GM19099 (cell line): ENCODE results near the gene ZFP28.

Experiments used
- POLR2A ChIP-seq: IDR thresholded peaks from 3 replicates; pipeline ENCODE4 v1.6.1; 2011; ENCODE audit warnings: low read depth; ENCODE audit not compliant: insufficient read length; ENCODE audit errors: extremely low read depth

The ZFP28 gene

DNA sequence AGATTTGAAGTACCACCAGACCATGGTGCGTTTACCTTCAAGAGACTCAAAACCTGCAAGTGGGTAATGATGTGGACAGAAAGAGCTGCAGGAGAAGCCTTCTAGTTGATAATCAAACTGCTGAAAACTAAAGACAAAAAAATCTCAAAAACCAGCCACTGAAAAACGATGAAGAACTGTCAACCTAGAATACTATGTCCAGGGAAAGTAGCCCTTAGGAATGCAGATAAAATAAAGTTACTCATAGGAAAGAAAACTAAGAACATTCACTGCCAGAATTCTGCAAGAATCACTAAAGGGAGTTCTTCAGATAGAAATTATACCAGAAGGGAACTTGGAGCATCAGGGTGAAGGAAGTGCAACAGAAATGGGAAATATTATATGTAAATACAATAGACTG lies 33.8 kb downstream of the ZFP28 start:
- TF ChIP-seq POLR2A, result no peak

DNA sequence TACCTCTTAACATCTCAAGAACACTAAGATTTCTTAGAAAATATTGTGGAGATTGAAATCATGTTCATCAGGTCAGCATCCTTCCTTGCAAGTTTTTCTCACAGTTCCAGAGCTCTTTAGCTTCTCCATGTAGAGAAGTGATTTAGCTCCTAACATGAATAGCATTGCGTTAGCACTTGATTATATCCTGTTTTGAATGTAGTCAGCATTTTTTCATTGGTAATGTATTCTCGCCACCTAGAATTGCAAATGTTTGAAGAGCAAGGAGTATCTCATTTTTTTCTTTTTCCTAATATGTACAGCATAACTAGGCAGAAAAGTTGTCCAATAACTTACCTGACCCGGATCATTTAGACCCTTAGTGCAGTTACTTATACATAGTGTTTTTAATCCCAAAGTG lies 35.2 kb downstream of the ZFP28 start:
- TF ChIP-seq POLR2A, result no peak

DNA sequence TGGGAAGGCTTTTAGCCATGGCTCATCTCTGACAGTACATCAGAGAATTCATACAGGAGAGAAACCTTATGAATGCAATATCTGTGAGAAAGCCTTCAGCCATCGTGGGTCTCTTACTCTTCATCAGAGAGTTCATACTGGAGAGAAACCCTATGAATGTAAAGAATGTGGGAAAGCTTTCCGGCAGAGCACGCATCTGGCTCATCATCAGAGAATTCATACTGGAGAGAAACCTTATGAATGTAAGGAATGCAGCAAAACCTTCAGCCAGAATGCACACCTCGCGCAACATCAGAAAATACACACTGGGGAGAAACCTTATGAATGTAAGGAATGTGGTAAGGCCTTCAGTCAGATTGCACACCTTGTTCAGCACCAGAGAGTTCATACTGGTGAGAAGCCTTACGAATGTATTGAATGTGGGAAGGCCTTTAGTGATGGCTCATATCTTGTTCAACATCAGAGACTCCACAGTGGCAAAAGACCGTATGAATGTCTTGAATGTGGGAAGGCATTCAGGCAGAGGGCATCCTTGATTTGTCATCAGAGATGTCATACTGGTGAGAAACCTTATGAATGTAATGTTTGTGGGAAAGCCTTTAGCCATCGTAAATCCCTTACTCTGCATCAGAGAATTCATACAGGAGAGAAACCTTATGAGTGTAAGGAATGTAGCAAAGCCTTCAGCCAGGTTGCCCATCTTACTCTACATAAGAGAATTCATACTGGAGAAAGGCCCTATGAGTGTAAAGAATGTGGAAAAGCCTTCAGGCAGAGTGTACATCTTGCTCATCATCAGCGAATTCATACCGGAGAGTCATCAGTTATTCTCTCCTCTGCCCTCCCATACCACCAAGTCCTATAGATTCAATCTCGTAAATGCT lies 39.2 kb downstream of the ZFP28 start:
- TF ChIP-seq POLR2A, result no peak

DNA sequence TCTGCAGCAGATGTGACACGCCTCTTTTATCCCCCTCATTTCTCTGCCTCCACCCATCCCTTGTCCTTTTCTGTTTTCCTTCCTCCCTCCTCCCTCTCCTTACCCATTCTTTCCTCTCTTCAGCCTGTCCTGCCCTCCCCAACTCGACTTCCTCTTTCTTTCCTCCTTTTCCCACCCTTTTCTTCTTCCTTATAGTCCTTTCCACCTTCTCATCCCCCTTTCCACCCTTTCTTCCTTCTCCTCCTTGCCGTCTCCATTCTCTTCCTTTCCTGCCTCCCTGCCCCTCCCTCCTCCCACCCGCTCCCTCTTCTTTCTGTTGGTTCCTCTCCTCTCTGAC lies 55.7 kb downstream of the ZFP28 start:
- TF ChIP-seq POLR2A, result no peak

DNA sequence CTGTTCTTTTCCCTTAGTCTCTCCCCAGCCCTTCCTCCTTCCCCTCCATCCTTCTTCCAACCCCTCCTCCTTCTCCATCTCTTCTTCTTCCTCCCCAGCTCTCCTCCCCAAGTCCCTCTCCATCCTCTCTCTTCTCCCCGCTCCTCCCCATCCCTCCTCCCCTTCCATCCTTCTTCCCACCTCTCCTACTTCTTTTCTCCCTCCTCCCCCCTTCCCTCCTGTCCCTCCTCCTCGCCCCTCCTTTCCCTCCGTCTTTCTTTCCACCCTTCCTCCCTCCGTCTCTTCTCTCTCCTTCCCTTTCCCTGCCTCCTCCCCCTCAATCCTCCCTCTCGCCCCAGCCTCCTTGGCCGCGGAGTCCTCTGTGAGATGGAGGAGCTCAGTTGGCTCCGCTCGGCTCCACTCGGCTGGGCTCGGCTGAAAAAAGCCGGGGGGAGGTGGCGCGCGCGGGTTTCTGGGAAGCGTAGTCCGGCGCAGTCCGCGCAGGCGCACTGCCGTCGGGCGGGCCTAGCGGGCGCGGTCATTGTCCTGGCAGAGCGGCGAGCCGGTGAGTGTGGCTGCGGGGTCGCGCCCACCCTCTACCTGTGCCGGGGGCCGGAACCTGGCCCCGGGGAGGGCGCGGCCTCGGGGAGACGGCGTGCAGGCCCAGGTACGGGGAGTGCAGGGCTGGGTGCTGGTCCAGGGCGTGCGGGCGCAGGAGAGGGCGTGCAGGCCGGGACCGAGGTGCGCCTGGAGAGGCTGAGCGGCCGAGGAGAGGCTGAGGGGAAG lies 56.2 kb downstream of the ZFP28 start, which contains the start of gene ZNF71:
TSS of gene ZNF71 (plus strand) at position 520 of the 765 bp plus-strand sequence. CDS start 6,257 bp downstream, outside the sequence.
- peak; percentile 51 for TF ChIP-seq POLR2A

DNA sequence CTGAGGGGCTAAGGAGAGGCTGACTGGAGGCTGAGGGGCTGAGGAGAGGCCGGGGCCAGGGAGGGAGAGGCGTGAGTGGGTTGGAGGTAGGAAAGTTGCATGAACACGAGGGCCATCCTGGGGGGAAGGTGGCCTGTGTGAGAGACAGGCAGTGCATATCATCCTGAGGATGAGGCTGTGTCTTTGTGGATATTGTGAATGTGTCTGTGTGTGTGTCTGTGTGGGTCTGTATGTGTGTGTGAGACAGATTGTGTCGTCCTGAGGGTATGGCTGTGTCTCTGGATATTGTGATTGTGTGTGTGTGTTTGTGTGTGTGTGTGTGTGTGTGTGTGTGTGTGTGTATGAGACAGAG lies 56.8 kb downstream of the ZFP28 start:
- no peak for TF ChIP-seq POLR2A

DNA sequence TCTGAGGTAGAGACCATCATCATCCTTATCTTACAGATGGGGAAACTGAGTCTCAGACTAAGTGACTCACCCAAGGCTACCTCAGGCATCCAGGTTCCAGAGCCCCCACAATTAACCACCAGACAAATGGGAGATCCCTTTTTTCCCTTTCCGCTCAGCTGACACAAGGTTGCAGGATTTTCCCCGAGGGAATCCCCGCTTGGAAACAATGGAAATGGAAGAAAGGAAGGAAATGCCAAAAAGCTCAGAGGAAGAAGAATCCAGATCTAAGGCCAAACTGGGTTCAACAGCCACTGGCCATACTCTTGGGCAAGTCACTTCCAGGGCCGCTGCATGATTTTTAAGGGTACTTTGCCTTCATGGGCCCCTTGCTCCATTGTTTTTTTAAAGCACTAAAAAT lies 57.9 kb downstream of the ZFP28 start:
- no peak for TF ChIP-seq POLR2A

DNA sequence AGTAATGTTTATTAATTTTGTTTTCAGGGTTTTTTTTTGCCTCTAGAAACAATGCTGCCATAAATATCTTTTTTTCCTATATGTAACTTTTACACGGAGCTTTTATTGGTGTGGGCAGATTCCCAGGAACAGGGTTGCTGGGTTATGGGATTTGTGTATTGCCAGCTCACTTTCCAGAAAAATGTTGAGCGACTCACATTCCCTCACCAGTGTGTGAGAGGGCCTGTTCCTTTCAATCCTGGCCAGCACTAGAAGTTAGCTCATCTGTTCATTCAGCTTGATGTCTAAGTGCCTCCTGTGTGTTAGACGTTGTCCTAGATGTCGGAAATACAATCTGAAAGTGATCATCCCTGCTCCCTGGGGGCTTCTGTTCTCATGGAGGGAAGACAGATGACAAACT lies 58.9 kb downstream of the ZFP28 start:
- TF ChIP-seq POLR2A, result no peak

DNA sequence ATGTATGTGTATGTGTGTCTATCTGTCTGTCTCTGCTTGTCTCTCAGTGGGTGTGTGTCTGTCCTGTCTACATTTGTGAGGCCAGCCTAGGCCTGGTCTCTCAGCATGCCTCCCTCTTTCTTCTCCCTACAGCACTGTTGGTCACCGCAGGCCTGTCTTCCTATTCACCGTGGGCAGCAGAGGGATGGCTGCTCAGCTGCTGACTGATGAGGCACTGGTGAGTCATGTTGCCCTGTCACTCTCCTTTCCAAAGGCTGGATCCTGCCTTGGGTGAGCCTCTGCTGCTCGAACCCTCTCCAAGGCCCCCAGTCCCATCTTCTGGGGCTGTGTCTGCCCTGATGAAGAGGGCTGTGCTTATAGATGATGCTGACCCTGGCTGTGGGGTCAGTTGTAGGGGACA lies 62.6 kb downstream of the ZFP28 start:
- TF ChIP-seq POLR2A, result no peak

DNA sequence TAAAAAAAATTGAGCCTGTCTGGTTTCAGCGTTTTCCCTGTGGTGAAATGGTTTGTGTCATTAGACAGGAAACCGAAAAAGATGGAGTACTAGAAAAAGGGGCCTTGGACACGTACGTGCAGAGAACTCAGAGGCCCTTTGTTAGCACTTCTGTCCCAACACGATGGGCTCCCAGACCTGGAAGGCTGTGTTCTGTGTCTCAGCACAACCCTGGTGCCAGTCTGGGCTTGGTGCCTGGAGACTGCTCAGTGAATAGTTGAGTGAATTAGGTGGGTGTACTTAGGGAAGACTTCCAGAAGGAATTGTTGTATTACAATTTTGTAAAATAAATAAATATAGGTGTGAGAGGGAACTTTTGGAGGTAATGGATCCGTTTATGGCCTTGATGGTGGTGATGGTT lies 65.1 kb downstream of the ZFP28 start:
- TF ChIP-seq POLR2A, result no peak
